K562 (cell line): ENCODE measurements around the gene AKAP12. TPM values are rescaled to one million over a fixed set of nuclear protein-coding genes. Genes with fewer than 3 reads are reported as not detected.
A peak's percentile ranks its signal among the peaks of the same experiment; 100 is the strongest.
"Not testable (repeated sequence)": the region's sequence is repeated elsewhere in the genome, so short reads cannot be mapped to it uniquely, and the experiment has no call there.

Source experiments
- ATAC-seq: fragments of 200-7000 bp; cut with Tn5 transposase; 3 replicates; pipeline ENCODE4 v1.9.1; 2020; ENCODE audit warnings: moderate library complexity
- BruUV-seq: library from RNA; stranded (reverse); fragments of 400-500 nt; replicated peaks from 2 replicates; lab custom pipeline; 2021; lab: Mats Ljungman, UMichigan
- CTCF ChIA-PET: fragments of 300-600 bp; formaldehyde crosslinking; extraction: SDS; loops from one replicate; lab custom pipeline; 2021; ENCODE audit warnings: low intra/inter-chr PET ratio; lab: Yijun Ruan, JAX
- POLR2A ChIA-PET: fragments of 300-600, 350-650 bp; sonication (Branson Sonifier 250); formaldehyde crosslinking; extraction: SDS; loops from one replicate; lab custom pipeline; 2021; ENCODE audit warnings: antibody characterized with exemption, inconsistent platforms; lab: Yijun Ruan, JAX
- DNase-seq, 4 experiments: peaks; one replicate each; pipeline versions ENCODE4 v3.0.0 to v3.0.0-alpha.2; 2011 to 2018; ENCODE audit warnings: low spot score in 3 of 4, mixed read lengths in 3 of 4; ENCODE audit errors: extremely low read depth in 1 of 4
- FAIRE-seq: peaks from 2 replicates; lab custom pipeline; 2011; peaks lifted over from hg19 to GRCh38; lab: Jason Lieb, UNC
- H2AFZ ChIP-seq: 2 replicates; pipeline ENCODE4 v1.6.0; 2011; ENCODE audit warnings: low read depth, low read length, control low read depth, inconsistent platforms
- H3K27ac ChIP-seq: fragments of 200-600 bp; 3 replicates; pipeline ENCODE4 v1.8.0; 2011; ENCODE audit warnings: low read depth, mild to moderate bottlenecking, control low read depth, inconsistent platforms, low read length, moderate library complexity, mixed read lengths; ENCODE audit errors: extremely low read depth
- H3K27me3 ChIP-seq, 2 experiments: fragments of 300-600 bp in 1 of 2; 2 replicates in 1 of 2; 3 replicates in 1 of 2; pipeline versions ENCODE4 v1.6.0 to v1.8.0; 2011; ENCODE audit warnings: inconsistent platforms in 2 of 2, low read length in 2 of 2, mild to moderate bottlenecking in 1 of 2, mixed read lengths in 1 of 2, moderate library complexity in 1 of 2; ENCODE audit not compliant: control insufficient read depth in 2 of 2, insufficient read depth in 2 of 2
- H3K36me3 ChIP-seq: fragments of 300-600 bp; 3 replicates; pipeline ENCODE4 v1.8.0; 2011; ENCODE audit warnings: mild to moderate bottlenecking, low read length, inconsistent platforms; ENCODE audit not compliant: control insufficient read depth, insufficient read depth
- H3K4me1 ChIP-seq, 2 experiments: fragments of 200-600 bp in 1 of 2; replicated peaks in 1 of 2; 2 replicates in 1 of 2; 3 replicates in 1 of 2; pipeline versions ENCODE4 v1.5.1 to v1.8.0; 2011; ENCODE audit warnings: inconsistent platforms in 2 of 2, low read length in 2 of 2, mild to moderate bottlenecking in 1 of 2, mixed read lengths in 1 of 2, moderate library complexity in 1 of 2; ENCODE audit not compliant: control insufficient read depth in 2 of 2, insufficient read depth in 2 of 2
- H3K4me2 ChIP-seq: 2 replicates; pipeline ENCODE4 v1.6.1; 2011; ENCODE audit warnings: low read length, control low read depth, inconsistent platforms, mixed read lengths; ENCODE audit not compliant: insufficient read depth
- H3K4me3 ChIP-seq: fragments of 200-600 bp; sonication (generic), shearing (Covaris generic); 2 replicates; pipeline ENCODE4 v1.5.1; 2016; ENCODE audit warnings: control low read depth, inconsistent platforms
- H3K79me2 ChIP-seq: fragments of 200-600 bp; 3 replicates; pipeline ENCODE4 v1.8.0; 2011; ENCODE audit warnings: low read length, inconsistent platforms; ENCODE audit not compliant: control insufficient read depth, insufficient read depth
- H3K9ac ChIP-seq, 2 experiments: 2 replicates each; pipeline versions ENCODE4 v1.6.0 to v1.6.1; 2011; ENCODE audit warnings: low read depth in 2 of 2, low read length in 2 of 2, control low read depth in 1 of 2, inconsistent platforms in 1 of 2, mild to moderate bottlenecking in 1 of 2, mixed read lengths in 1 of 2; ENCODE audit not compliant: insufficient read depth in 1 of 2
- H3K9me1 ChIP-seq: one replicate; pipeline ENCODE4 v1.6.0; 2011; ENCODE audit warnings: inconsistent platforms, mild to moderate bottlenecking, low read length, moderate library complexity; ENCODE audit not compliant: control insufficient read depth, insufficient read depth
- H3K9me3 ChIP-seq: replicated peaks from 2 replicates; pipeline ENCODE4 v1.5.1; 2011; ENCODE audit warnings: low read depth, low read length, inconsistent platforms; ENCODE audit not compliant: control insufficient read depth, insufficient read depth
- H4K20me1 ChIP-seq: replicated peaks from 2 replicates; pipeline ENCODE4 v1.6.1; 2011; ENCODE audit warnings: low read length, inconsistent platforms, mixed read lengths; ENCODE audit not compliant: control insufficient read depth, insufficient read depth
- CBFA2T3 ChIP-seq: fragments of 450-650 bp; IDR thresholded peaks from 2 replicates; pipeline ENCODE4 v1.6.1; 2017
- KDM4B ChIP-seq, 2 experiments: fragments of 450-650 bp in 1 of 2; sonication (generic) in 1 of 2; IDR thresholded peaks; 2 replicates each; pipeline ENCODE4 v1.6.1; 2016 to 2017; ENCODE audit warnings: borderline replicate concordance in 2 of 2, antibody characterized with exemption in 1 of 2, low read depth in 1 of 2, mild to moderate bottlenecking in 1 of 2
- MAZ ChIP-seq, 2 experiments: fragments of 450-650 bp in 1 of 2; sonication (generic) in 1 of 2; formaldehyde crosslinking; IDR thresholded peaks in 1 of 2; conservative IDR thresholded peaks in 1 of 2; 2 replicates each; pipeline versions ENCODE4 v1.4.0 to v1.5.0; 2020; ENCODE audit warnings: mild to moderate bottlenecking in 1 of 2, missing genetic modification reagents in 1 of 2
- PBX2 ChIP-seq, 2 experiments: IDR thresholded peaks in 1 of 2; conservative IDR thresholded peaks in 1 of 2; 2 replicates each; pipeline ENCODE4 v1.6.1; 2016; ENCODE audit warnings: low read depth in 2 of 2, mild to moderate bottlenecking in 1 of 2, missing compliant biosample characterization in 1 of 2, missing genetic modification characterization in 1 of 2, moderate library complexity in 1 of 2
- TFAM ChIP-seq: fragments of 250-450 bp; sonication (Bioruptor Pico); conservative IDR thresholded peaks from 2 replicates; pipeline ENCODE4 v1.5.0; 2021; ENCODE audit warnings: mild to moderate bottlenecking, moderate library complexity
- YY1 ChIP-seq, 3 experiments: IDR thresholded peaks; 2 replicates each; pipeline ENCODE4 v1.6.1; 2011; ENCODE audit warnings: low read length in 2 of 3, mild to moderate bottlenecking in 2 of 3, moderate library complexity in 2 of 3, borderline replicate concordance in 1 of 3, control low read depth in 1 of 3, low read depth in 1 of 3; ENCODE audit not compliant: insufficient read depth in 3 of 3, insufficient replicate concordance in 2 of 3, control insufficient read depth in 1 of 3, insufficient read length in 1 of 3; ENCODE audit errors: extremely low read depth in 1 of 3
- ZNF253 ChIP-seq: fragments of 250-450 bp; sonication (Bioruptor Pico); conservative IDR thresholded peaks from 2 replicates; pipeline ENCODE4 v1.6.1; 2021; ENCODE audit warnings: mild to moderate bottlenecking
- WGBS: fragments of 100-300 bp; shearing (Covaris generic); methylation state at CpG from one replicate; pipeline ENCODE4 v1.1.6; 2016; ENCODE audit warnings: low coverage, mixed read lengths; ENCODE audit not compliant: insufficient coverage; ENCODE audit errors: missing lambda C conversion rate; 5-methylcytosine and 5-hydroxymethylcytosine counted together
- in situ Hi-C: fragments of 300-500 bp; cut with MboI; formaldehyde crosslinking; loops from 4 replicates; pipeline ENCODE4 v1.15.0; 2018; ENCODE audit warnings: inconsistent platforms, mixed read lengths
- intact Hi-C: fragments of 100-400 bp; cut with micrococcal nuclease; formaldehyde crosslinking; loops from 2 replicates; pipeline ENCODE4 v1.14.2; 2022
- polyA plus RNA-seq, 8 experiments: library from polyadenylated mRNA; depleted of rRNA in 4 of 8; stranded (reverse) in 5 of 8; unstranded in 3 of 8; fragments of >200 nt; fragmentation: Nextera tagmentation in 2 of 8; fragmentation: Illumina TruSeq in 1 of 8; extraction: Ambion mirVana in 2 of 8; extraction: Trizol in 1 of 8; gene quantifications; 2 replicates each; pipeline versions ENCODE4 v1.2.1 to v1.2.3, GENCODE V29; 2011 to 2014; ENCODE audit warnings: inconsistent platforms in 1 of 8, missing spikeins in 1 of 8
- total RNA-seq, 7 experiments: library from RNA; depleted of rRNA in 6 of 7; stranded (reverse); fragments of >200 nt in 6 of 7; fragmentation: Illumina TruSeq in 2 of 7; extraction: Trizol in 2 of 7; gene quantifications; 2 replicates each; pipeline versions ENCODE4 v1.2.1 to v1.2.3, GENCODE V29; 2011 to 2021; ENCODE audit warnings: low replicate concordance in 1 of 7

AKAP12 gene
- total and polyA plus RNA-seq, 9 of the 15 experiments (the other 6 are each of a cell fraction or from before 2014, with no cell fraction given) = 0.08 to 2.0 (median 0.62) TPM

- H3K4me3 ChIP-seq, H3K9me3 ChIP-seq, H3K4me2 ChIP-seq, in situ Hi-C loops, ATAC-seq, H3K36me3 ChIP-seq, H3K4me1 ChIP-seq, H2AFZ ChIP-seq, H3K79me2 ChIP-seq, CTCF ChIA-PET, BruUV-seq, DNase-seq, H3K9me1 ChIP-seq, H4K20me1 ChIP-seq, intact Hi-C loops, H3K27ac ChIP-seq, FAIRE-seq, POLR2A ChIA-PET, H3K9ac ChIP-seq: not testable (repeated sequence)
- peaks cover 44 to 52% of the 10 kb centered on the region in 2 experiments for H3K27me3 ChIP-seq
- 0% methylated on average over 3 of the region's 3 CpGs for WGBS
- peak in 1 of 3 experiments; percentile 9 for TF ChIP-seq YY1 (IDR thresholded peaks at IDR 0.05; ENCODE audit: borderline replicate concordance in 1 of 3, control insufficient read depth in 1 of 3, extremely low read depth in 1 of 3, insufficient read depth in 3 of 3, insufficient read length in 1 of 3, insufficient replicate concordance in 2 of 3, low read depth in 1 of 3, low read length in 2 of 3)
These were observed 75.9 kb downstream of the AKAP12 start for GRCh38 chr6:151315661-151316060.

GRCh38 chr6:151317103-151317994 is 77.6 kb downstream of the AKAP12 start:
- ChIA-PET POLR2A (interaction anchor here (0.6 kb wide), 1 partner anchor 67 kb away, joined by 3 read pairs; no protein-coding TSS in a partner anchor), CTCF (no interaction called here)
- 0% methylated on average over 2 of the region's 2 CpGs for WGBS
- no peaks in the 10 kb centered on the region for H4K20me1 ChIP-seq
- intact Hi-C loops = no loop called here
- H3K36me3 ChIP-seq = no peaks in the 10 kb centered on the region
- no peaks in the 10 kb centered on the region for H3K9me3 ChIP-seq
- H3K4me3 ChIP-seq = no peak overlapping the region
- no peak overlapping the region for H3K27ac ChIP-seq
- no TSS peak for BruUV-seq
- in situ Hi-C loops = no loop called here
- no peaks in the 10 kb centered on the region for H3K9me1 ChIP-seq
- no peak for ATAC-seq
- no peak for DNase-seq
- no peak for FAIRE-seq
- H2AFZ ChIP-seq = no peak overlapping the region
- H3K79me2 ChIP-seq = no peaks in the 10 kb centered on the region
- H3K9ac ChIP-seq = no peak overlapping the region
- H3K4me1 ChIP-seq = no peaks in the 10 kb centered on the region
- H3K4me2 ChIP-seq = no peak overlapping the region
- peaks cover 33 to 47% of the 10 kb centered on the region in 2 experiments for H3K27me3 ChIP-seq
- TF ChIP-seq ZNF253 (CRISPR knock-in tag) = no peak
- peak; percentile 50; the same call in 1 of the 2 replicates for TF ChIP-seq CBFA2T3
- TF ChIP-seq PBX2 (CRISPR knock-in tag; IDR thresholded peaks at IDR 0.05; ENCODE audit: low read depth) = no peak
- TF ChIP-seq PBX2 (tag; conservative IDR thresholded peaks at IDR 0.05; ENCODE audit: low read depth) = peak; percentile 45
- TF ChIP-seq TFAM = no peak
- TF ChIP-seq MAZ (CRISPR knock-in tag; conservative IDR thresholded peaks at IDR 0.05 in 1 of 2, IDR thresholded peaks at IDR 0.05 in 1 of 2) = no peak
- no peak for TF ChIP-seq KDM4B (IDR thresholded peaks at IDR 0.05; ENCODE audit: borderline replicate concordance in 2 of 2, low read depth in 1 of 2)
